HG03342 (cell line): ENCODE measurements around the gene STK32C.

ENCODE experiments used
- ATAC-seq: cut with Tn5 transposase; IDR thresholded peaks from one replicate; pipeline ENCODE4 v1.9.1; 2021; ENCODE audit warnings: mild to moderate bottlenecking, moderate library complexity; ENCODE audit not compliant: unreplicated experiment

Gene STK32C

GRCh38 chr10:132202070-132202970, 105.4 kb downstream of the STK32C start:
- ATAC-seq = no peak

- no peak for ATAC-seq
These were observed 106.4 kb downstream of the STK32C start for GRCh38 chr10:132201111-132201969.

DNA sequence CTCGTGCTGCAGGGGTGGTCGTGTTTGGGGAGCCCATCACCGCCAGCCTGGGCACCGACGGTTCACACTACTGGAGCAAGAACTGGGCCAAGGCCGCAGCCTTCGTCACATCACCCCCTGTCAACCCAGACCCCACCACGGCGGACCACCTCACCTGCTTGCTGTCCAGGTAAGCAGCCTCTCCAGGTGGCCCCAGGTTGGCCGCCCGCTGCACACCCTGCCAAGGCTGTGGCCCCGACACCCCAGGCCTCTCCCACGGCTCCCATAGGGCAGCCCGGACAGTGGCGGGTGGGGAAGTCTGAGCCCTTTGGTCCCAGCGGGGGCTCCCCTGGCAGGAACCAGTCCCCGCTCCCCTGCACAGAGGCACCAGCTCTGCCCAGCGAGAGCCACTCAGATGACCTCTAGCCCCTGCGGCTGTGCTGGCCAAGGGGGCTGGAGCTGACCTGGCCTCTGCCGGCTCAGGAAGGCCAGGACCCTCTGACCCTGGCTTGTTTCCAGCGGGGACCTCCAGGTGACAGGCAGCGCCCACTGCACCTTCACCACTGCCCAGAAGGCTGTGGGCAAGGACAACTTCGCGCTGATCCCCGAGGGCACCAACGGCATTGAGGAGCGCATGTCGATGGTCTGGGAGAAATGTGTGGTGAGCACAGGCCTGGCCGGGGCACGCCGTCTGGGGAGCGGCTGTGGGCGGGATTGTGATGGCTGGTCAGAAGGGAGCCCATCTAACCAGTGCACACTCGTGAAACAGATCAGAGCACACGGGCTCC, 107.2 kb downstream of the STK32C start:
- no peak for ATAC-seq

GRCh38 chr10:132199854-132200311, 107.9 kb downstream of the STK32C start:
- ATAC-seq = no peak

- no peak for ATAC-seq
These were observed 108.4 kb downstream of the STK32C start for GRCh38 chr10:132199268-132199853.

GRCh38 chr10:132198381-132199181, 109.2 kb downstream of the STK32C start:
- ATAC-seq = no peak

DNA sequence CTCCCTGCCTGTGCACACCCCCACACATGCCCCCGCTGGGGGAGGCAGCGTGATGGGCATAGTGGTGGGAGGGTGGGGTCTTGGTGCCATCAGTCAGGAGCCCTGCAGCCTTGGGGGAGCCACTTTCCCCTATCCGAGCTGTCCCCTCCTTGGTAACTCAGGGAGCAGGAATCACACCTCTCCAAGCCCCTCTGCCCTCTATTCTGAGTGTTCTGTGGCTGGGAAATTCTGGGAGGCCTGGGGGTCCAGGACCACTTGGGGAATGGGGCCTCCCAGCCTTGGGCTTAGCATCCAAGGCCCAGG, 109.7 kb downstream of the STK32C start:
- no peak for ATAC-seq

DNA sequence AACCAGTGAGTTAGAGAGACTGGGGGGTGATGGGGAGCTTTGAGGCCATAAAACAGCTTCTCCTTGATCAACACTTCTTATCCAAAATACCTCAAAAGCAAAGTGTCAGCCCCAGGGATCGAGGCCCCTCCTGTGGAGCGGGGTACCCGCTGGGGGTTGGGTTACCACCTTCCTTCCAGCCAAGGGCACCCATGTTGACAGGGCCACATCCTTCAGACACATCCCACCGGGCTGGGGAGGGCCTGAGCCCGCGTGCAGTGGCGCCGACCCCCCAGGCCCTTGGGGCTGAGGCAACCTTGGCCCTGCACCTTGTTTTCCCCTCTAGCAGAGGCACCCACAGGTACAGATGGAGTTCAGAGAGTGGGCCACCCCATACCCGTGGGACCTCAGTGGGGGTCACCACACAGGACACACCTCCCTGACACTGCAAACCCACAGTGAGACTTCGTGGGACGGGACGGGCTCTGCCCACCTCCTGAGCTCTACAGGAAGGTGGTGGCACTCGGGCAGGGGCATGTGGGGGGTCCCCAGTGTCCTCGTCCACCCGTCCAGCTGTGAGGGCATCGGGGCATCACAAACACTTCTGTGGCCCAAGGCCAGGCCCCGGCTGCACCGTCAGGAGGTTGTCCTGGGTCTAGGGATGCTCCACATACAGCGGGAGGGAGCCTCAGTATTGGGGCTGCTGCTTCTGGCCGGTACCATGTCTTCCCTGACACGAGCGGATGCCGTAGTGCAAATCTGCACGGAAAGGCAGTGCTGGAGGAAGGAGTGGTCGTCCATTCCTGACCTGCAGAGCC, 110.3 kb downstream of the STK32C start:
- no peak for ATAC-seq

DNA sequence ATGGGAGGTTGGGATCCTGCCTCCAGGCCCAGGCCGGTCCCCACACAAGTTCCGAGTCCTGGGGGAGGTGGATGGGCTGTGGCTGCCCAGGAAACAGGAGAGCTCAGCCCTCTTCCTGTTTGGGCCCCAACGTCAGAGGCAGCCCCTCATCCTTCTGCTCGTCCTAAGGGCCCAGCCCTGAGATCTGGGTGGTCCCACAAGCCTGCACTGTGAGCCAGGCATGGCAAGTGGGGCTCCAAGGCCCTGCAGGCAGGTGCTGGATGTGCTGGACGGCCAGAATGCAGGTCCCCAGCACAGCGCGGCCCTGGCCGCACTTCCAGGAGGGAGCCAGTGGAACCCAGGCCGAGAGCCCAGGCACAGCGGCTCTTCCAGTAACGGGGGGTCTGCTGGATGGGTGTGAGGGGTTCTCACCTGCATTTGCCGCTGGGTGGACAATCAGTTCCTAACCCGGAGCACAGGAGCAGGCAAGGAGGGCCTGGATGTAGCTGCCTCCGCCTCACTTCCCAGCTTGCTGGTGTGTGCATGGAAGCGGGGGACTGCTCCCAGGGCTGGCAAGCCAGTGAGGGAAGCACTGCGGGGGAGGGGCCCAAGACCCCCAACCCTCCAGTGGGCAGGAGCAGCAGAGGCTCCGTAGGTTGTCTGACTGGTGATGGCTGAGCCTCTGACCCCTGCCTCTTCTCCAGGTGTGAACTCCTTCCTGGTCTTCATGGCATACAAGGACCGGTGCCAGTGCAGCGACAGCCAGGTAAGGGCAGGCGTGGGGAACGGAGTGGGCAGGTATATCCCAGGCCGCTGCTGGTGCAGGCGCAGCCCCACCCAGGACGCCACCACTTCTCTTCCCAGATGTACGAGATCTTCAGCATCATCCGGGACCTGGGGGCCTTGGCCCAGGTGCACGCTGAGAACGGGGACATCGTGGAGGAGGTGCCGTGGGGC, 111.3 kb downstream of the STK32C start:
- no peak for ATAC-seq

GRCh38 chr10:132195366-132196075, 112.2 kb downstream of the STK32C start:
- ATAC-seq = no peak

DNA sequence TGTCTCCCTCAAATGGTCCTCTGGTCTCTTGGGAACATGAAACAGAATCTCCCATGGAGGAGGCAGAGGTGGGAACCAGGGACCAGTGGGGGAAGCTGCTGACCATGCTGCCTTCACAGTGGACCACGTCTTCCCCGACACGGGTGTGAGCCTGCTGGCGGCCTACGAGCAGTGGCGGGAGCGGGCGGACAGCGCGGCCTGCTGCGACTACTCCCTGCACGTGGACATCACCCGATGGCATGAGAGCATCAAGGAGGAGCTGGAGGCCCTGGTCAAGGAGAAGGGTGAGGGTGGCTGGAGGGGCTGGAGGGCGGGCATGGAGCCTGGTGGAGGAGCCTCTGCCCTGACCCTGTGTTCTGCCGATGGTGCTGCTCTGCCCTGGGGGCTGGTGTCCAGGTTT, 113.0 kb downstream of the STK32C start:
- ATAC-seq = no peak

- ATAC-seq = no peak
These were observed 113.7 kb downstream of the STK32C start for GRCh38 chr10:132193907-132194552.

- ATAC-seq = no peak
These were observed 114.6 kb downstream of the STK32C start for GRCh38 chr10:132192991-132193665.

- ATAC-seq = no peak
These were observed 115.4 kb downstream of the STK32C start for GRCh38 chr10:132192076-132192975.

GRCh38 chr10:132189810-132190422, 117.8 kb downstream of the STK32C start:
- no peak for ATAC-seq
